HL-60 (cell line): Measurements from ENCODE around the gene MARCHF3.

ENCODE experiments used
- DNase-seq, 2 experiments: peaks; one replicate each; pipeline ENCODE4 v3.0.0-alpha.2; 2010 to 2020; ENCODE audit warnings: low read depth in 1 of 2, low spot score in 1 of 2
- H3K27ac ChIP-seq: fragments of 250-450 bp; sonication (Bioruptor Pico); replicated peaks from 2 replicates; pipeline ENCODE4 v1.5.1; 2020; ENCODE audit warnings: mild to moderate bottlenecking, moderate library complexity
- H3K27me3 ChIP-seq: fragments of 250-450 bp; sonication (Bioruptor Pico); 2 replicates; pipeline ENCODE4 v1.5.1; 2021; ENCODE audit warnings: mild to moderate bottlenecking, moderate library complexity; ENCODE audit not compliant: insufficient read depth, poor library complexity, severe bottlenecking
- H3K4me3 ChIP-seq: replicated peaks from 2 replicates; pipeline ENCODE4 v1.5.1; 2011; ENCODE audit warnings: mild to moderate bottlenecking, control low read depth, low read length; ENCODE audit not compliant: insufficient read depth
- GABPA ChIP-seq: IDR thresholded peaks from 2 replicates; pipeline ENCODE4 v1.6.1; 2012; ENCODE audit warnings: low read depth
- POLR2AphosphoS5 ChIP-seq: IDR thresholded peaks from 2 replicates; pipeline ENCODE4 v1.6.1; 2012; ENCODE audit warnings: low read depth
- SPI1 ChIP-seq: IDR thresholded peaks from 2 replicates; pipeline ENCODE4 v1.6.1; 2012; ENCODE audit warnings: low read depth, mild to moderate bottlenecking, borderline replicate concordance
- TF ChIP-seq, protein P1 (sequence below): IDR thresholded peaks from one replicate; pipeline ENCODE4 v1.5.1; 2011; ENCODE audit warnings: low read length, control low read depth, inconsistent platforms; ENCODE audit not compliant: insufficient read depth
- TF ChIP-seq, protein P2 (sequence below): IDR thresholded peaks from 2 replicates; pipeline ENCODE4 v1.6.1; 2012; ENCODE audit warnings: low read depth; ENCODE audit not compliant: insufficient replicate concordance

MARCHF3 gene

GRCh38 chr5:126851501-126852011, 178.8 kb downstream of the MARCHF3 start:
- Histone ChIP-seq H3K27me3 (no peaks in the 10 kb centered on the region), H3K27ac (no peak overlapping the region), H3K4me3 (no peak overlapping the region)
- TF ChIP-seq POLR2AphosphoS5: no peak
- no peak for TF ChIP-seq SPI1
- TF ChIP-seq, protein P1, sequence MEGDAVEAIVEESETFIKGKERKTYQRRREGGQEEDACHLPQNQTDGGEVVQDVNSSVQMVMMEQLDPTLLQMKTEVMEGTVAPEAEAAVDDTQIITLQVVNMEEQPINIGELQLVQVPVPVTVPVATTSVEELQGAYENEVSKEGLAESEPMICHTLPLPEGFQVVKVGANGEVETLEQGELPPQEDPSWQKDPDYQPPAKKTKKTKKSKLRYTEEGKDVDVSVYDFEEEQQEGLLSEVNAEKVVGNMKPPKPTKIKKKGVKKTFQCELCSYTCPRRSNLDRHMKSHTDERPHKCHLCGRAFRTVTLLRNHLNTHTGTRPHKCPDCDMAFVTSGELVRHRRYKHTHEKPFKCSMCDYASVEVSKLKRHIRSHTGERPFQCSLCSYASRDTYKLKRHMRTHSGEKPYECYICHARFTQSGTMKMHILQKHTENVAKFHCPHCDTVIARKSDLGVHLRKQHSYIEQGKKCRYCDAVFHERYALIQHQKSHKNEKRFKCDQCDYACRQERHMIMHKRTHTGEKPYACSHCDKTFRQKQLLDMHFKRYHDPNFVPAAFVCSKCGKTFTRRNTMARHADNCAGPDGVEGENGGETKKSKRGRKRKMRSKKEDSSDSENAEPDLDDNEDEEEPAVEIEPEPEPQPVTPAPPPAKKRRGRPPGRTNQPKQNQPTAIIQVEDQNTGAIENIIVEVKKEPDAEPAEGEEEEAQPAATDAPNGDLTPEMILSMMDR: no peak
- TF ChIP-seq, protein P2, sequence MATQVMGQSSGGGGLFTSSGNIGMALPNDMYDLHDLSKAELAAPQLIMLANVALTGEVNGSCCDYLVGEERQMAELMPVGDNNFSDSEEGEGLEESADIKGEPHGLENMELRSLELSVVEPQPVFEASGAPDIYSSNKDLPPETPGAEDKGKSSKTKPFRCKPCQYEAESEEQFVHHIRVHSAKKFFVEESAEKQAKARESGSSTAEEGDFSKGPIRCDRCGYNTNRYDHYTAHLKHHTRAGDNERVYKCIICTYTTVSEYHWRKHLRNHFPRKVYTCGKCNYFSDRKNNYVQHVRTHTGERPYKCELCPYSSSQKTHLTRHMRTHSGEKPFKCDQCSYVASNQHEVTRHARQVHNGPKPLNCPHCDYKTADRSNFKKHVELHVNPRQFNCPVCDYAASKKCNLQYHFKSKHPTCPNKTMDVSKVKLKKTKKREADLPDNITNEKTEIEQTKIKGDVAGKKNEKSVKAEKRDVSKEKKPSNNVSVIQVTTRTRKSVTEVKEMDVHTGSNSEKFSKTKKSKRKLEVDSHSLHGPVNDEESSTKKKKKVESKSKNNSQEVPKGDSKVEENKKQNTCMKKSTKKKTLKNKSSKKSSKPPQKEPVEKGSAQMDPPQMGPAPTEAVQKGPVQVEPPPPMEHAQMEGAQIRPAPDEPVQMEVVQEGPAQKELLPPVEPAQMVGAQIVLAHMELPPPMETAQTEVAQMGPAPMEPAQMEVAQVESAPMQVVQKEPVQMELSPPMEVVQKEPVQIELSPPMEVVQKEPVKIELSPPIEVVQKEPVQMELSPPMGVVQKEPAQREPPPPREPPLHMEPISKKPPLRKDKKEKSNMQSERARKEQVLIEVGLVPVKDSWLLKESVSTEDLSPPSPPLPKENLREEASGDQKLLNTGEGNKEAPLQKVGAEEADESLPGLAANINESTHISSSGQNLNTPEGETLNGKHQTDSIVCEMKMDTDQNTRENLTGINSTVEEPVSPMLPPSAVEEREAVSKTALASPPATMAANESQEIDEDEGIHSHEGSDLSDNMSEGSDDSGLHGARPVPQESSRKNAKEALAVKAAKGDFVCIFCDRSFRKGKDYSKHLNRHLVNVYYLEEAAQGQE: no peak
- TF ChIP-seq GABPA: no peak
- DNase-seq: no peak

- DNase-seq: no peak
- Histone ChIP-seq H3K27ac (no peak overlapping the region), H3K4me3 (no peak overlapping the region), H3K27me3 (no peaks in the 10 kb centered on the region)
- TF ChIP-seq, protein P2: no peak
- TF ChIP-seq GABPA: no peak
- TF ChIP-seq, protein P1: no peak
- TF ChIP-seq SPI1: no peak
- TF ChIP-seq POLR2AphosphoS5: no peak
Observed at GRCh38 chr5:126849101-126849678, 181.2 kb downstream of the MARCHF3 start.

- no peak for DNase-seq
- TF ChIP-seq, protein P1: no peak
- TF ChIP-seq, protein P2: no peak
- TF ChIP-seq SPI1 (no peak), GABPA (no peak), POLR2AphosphoS5 (no peak)
Observed at GRCh38 chr5:126848253-126848652, 182.1 kb downstream of the MARCHF3 start.

More at GRCh38 chr5:126848253-126848652, 182.1 kb downstream of the MARCHF3 start:
- H3K27ac ChIP-seq: no peak overlapping the region
- H3K27me3 ChIP-seq: no peaks in the 10 kb centered on the region
- no peak overlapping the region for H3K4me3 ChIP-seq
